Activated T-cell treated with anti-CD3 and anti-CD28 coated beads for 48 hours (primary cell): ENCODE measurements around the gene MAP1S.
"Not testable (repeated sequence)": the region's sequence is repeated elsewhere in the genome, so short reads cannot be mapped to it uniquely, and the experiment has no call there.

ENCODE experiments used
- DNase-seq: peaks from one replicate; pipeline ENCODE4 v3.0.0-alpha.2; 2020; ENCODE audit warnings: low read depth

Gene MAP1S

DNA sequence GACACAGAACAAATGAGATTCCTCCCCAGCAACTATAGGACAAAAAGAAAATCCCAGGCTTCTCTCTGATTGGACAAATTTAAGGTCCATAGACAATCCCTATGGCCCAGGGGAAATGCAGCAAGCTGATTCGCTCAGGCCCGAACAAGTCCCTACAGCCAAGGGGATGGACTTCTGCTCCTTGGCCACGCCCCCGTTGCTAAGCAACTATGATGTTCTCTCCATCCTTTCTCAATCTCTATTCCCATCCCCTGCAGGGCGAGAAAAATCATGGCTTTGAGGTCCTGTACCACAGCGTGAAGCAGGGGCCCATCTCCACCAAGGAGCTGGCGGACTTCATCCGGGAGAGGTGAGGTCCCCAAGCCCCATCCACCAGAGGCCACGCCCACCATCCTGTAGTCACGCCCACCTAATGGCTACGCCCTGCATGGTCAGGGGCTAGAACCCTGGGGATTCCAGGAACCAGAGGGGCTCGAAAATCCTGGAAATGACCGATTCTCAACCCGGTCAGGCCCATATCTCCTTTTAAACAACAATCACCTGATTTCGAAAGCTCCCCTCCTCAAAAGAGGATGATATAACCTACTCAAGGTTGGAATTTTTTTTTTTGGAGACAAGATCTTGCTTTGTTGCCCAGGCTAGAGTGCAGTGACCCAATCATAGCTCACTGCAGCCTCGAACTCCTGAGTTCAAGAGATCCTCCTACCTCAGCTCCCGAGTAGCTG, 43.4 kb downstream of the MAP1S start:
- DNase-seq, result no peak

- no peak for DNase-seq
These were observed 45.1 kb downstream of the MAP1S start for GRCh38 chr19:17764348-17764747.

- no peak for DNase-seq
These were observed 45.9 kb downstream of the MAP1S start for GRCh38 chr19:17765069-17765618.

DNA sequence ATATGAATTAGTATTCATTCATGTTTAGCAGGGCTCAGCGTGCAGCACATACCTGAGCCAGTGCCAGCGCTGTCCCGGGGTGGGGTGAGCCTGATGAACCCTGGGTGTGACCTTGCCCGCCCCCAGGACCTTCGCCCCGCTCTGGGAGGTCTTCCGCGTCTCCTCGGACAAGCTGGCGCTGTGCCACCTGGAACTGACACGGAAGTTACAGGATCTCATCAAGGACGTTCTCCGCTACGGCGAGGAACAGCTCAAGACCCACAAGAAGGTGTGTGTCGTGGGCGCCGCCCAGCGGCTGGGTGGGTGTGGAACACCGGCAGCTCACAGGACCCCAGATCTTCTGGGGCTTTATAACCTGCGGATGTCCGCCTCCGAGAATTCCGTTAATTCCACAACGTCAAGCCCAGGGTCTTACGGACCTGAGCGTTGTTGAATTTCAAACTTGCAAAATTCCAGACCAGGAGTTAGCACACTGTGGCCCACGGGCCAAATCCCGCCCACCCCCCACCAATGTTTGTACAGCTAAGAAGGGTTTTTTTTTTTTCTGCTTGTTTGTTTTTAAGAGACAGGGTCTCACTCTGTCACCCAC, 47.4 kb downstream of the MAP1S start:
- no peak for DNase-seq

GRCh38 chr19:17767559-17767958, 48.3 kb downstream of the MAP1S start:
- DNase-seq, result no peak

DNA sequence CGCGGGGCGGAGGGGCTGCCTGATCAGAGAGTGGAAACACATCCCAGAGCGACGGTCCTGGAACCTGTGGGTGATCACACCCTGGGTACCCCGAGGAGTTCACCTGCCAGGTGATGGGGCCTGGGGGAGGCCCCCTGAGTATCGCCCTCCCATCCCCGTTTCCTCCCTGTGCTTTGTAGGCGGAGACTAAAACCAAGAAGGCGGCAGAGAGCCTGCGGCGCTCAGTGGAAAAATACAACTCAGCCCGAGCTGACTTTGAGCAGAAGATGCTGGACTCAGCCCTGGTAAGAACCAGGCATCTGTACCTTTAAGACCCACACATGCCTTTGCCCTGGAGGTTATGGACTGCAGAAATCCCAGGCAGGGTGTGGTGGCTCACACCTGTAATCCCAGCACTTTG, 51.3 kb downstream of the MAP1S start:
- DNase-seq, result no peak

GRCh38 chr19:17772172-17772571, 52.9 kb downstream of the MAP1S start:
- no peak for DNase-seq

DNA sequence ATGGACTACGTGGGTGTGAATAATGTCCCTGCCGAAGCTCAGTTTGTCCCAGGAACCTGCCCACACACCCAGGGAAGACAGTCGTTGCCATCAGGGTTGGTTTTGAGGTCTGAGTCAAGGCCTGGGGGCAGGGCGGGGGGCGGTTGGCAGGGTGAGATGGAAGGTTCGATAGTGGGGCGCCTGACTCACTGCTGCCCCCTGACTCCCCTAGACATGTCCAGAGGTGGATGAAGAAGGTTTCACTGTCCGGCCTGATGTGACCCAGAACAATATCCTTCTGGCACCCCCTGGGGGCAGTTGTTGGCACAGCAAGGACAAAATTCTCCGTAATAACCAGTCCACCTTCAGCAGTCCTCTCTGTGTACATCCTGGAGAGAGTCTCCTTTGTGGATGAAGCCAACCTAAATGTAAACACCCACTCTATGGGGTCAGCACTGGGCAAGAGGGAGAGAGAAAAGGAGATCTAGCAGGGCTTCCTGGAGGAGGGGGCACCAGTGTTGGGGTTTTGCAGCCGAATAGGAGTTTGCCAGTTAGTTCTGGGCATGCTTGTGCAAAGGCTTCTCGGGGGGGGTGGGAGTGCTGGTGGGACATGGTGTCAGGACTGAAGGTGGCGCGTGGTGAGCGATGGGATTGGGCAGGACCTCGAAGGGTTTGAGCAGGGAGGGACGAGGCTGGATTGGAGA, 56.1 kb downstream of the MAP1S start:
- peak; percentile 24 for DNase-seq

- DNase-seq, result no peak
These were observed 56.9 kb downstream of the MAP1S start for GRCh38 chr19:17775991-17776803.

DNA sequence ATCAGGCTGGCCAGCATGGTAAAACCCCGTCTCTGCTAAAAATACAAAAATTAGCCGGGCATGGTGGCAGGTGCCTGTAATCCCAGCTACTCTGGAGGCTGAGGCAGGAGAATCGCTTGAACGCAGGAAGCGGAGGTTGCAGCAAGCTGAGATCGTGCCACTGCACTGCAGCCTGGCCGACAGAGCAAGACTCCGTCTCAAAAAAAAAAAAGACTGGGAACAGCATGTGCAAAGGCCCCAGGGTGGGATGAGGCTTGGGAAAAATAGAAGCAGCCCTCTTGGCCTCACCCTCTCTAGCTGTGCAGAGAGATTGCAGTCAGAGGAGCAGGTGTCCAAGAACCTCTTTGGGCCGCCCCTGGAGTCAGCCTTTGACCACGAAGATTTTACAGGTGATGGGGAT, 58.6 kb downstream of the MAP1S start:
- not testable (repeated sequence) for DNase-seq

DNA sequence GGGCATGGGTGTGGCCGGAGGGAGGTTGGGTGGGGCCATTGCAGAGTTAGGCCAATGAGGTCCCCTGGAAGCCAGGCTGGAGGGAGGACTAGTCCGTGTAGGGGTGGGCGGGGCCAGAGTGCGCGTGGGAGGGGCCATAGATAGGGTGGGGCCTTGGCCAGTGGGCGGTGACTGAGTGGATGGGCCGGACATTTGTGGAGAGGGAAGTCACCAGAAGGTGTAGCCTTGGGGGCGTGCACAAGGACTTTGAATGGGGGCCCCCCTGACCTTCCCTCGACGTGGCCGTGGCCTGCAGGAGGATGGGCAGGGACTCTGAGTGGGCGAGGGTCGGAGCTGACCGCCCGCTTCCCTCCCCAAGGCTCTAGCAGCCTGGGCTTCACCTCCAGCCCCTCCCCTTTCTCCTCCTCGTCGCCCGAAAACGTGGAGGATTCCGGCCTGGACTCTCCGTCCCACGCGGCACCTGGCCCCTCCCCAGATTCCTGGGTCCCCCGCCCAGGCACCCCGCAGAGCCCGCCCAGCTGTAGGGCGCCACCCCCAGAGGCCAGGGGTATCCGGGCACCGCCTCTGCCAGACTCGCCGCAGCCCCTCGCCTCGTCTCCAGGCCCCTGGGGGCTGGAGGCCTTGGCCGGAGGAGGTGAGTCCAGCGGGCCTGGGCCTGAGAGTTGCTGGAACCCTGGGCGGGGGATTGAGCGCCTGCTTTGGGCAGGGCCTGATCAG, 59.1 kb downstream of the MAP1S start:
- DNase-seq, result peak; percentile 52

- DNase-seq, result no peak
These were observed 60.0 kb downstream of the MAP1S start for GRCh38 chr19:17778968-17779929.

DNA sequence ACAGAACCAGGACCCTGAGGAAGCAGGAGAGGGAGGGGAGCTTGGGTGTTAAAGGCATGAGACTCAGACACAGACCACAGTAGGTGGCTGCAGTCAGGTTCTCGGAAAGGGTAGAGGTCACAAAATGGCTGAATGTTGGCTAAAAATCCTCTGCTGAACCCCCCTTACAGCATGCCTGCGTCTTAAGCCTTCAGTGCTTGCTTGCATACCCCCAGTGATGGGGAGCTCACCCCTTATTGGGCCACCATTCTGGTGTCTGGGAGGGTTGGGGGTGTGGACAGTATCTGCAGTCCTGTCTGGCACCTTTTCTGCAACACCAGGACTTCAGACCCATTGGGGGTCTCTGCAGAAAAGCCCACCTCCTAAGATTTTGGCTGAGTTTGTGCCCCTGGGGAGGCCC, 61.5 kb downstream of the MAP1S start:
- no peak for DNase-seq

DNA sequence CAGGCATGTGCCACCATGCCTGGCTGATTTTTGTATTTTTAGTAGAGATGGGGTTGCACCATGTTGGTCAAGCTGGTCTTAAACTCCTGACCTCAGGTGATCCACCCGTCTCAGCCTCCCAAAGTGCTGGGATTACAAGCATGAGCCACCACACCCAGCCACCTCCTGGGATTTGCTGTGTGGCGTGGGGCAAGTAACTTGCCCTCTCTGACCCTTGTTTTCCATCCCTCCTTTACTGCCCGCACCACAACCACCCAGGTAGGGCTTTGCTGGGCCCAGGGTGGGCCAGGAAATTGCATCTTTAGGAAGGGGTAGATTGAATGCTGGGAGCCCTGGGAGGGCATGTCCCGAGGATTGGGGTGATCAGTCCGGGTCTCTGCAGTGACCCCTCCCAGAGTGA, 64.4 kb downstream of the MAP1S start:
- not testable (repeated sequence) for DNase-seq
